ENCODE results near the gene CYP2S1.
"Not testable (repeated sequence)": the region's sequence is repeated elsewhere in the genome, so short reads cannot be mapped to it uniquely, and the experiment has no call there.

The CYP2S1 gene

GRCh38 chr19:41192574-41193429, at the start of gene CYP2S1:
Gene CYP2S1, plus strand, starts transcription at chr19:41193219. Its CDS starts 46 bp downstream, at chr19:41193265.
- DNase-seq, result peak in 2 of 6 experiments; percentile 10 to 42

- DNase-seq, result peak; percentile 56 to 89 (median 84)
Observed at GRCh38 chr19:41144403-41144802, 48.6 kb upstream of the CYP2S1 start.

GRCh38 chr19:41149831-41150230, 43.2 kb upstream of the CYP2S1 start:
- DNase-seq, result no peak

GRCh38 chr19:41150986-41151385, 42.0 kb upstream of the CYP2S1 start:
- DNase-seq, result not testable (repeated sequence)

GRCh38 chr19:41154060-41154459, 39.0 kb upstream of the CYP2S1 start:
- DNase-seq, result no peak

GRCh38 chr19:41156207-41156606, 36.8 kb upstream of the CYP2S1 start:
- no peak for DNase-seq

GRCh38 chr19:41159881-41160280, 33.1 kb upstream of the CYP2S1 start:
- no peak for DNase-seq

GRCh38 chr19:41161903-41162302, 31.1 kb upstream of the CYP2S1 start:
- no peak for DNase-seq

- no peak for DNase-seq
Observed at GRCh38 chr19:41166944-41167804, 25.8 kb upstream of the CYP2S1 start.

- no peak for DNase-seq
Observed at GRCh38 chr19:41172297-41173164, 20.5 kb upstream of the CYP2S1 start.

GRCh38 chr19:41174297-41174928, 18.6 kb upstream of the CYP2S1 start:
- no peak for DNase-seq

GRCh38 chr19:41175801-41176777, 16.9 kb upstream of the CYP2S1 start:
- DNase-seq, result peak; percentile 5 to 49 (median 26)

GRCh38 chr19:41180173-41180572, 12.8 kb upstream of the CYP2S1 start:
- DNase-seq, result not testable (repeated sequence)

- DNase-seq, result no peak
Observed at GRCh38 chr19:41186971-41187883, 5.8 kb upstream of the CYP2S1 start.

- DNase-seq, result no peak
Observed at GRCh38 chr19:41187884-41188279, 5.1 kb upstream of the CYP2S1 start.

- DNase-seq, result no peak
Observed at GRCh38 chr19:41189425-41190065, 3.5 kb upstream of the CYP2S1 start.

GRCh38 chr19:41193430-41194156, 574 bp downstream of the CYP2S1 start:
- no peak for DNase-seq

GRCh38 chr19:41194157-41194552, 1.1 kb downstream of the CYP2S1 start:
- no peak for DNase-seq

All from stimulated activated naive CD4-positive, alpha-beta T cell (primary cell).